ENCODE measurements around the gene CFAP46.
"Not testable (repeated sequence)": the region's sequence is repeated elsewhere in the genome, so short reads cannot be mapped to it uniquely, and the experiment has no call there.

The CFAP46 gene

DNA sequence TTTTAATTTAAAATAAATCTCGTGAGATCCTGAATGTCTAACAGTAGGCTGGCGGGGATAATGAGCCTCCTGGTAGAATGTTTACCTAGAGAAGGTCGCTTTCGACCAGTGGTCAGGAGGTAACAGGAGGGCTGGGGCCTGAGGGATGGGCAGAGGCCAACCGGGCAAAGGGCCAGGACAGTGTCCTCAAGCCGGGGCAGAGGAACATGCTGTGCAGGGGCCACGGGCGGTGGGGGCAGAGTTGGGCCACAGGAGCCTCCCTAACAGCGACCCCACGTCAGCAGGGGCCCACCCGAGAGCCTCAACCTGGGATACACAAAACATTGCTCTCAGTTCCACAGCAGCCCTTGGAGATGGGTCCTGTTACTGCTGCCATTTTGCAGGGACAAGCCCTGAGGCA is 14.5 kb downstream of the CFAP46 start:
- no peak for DNase-seq (ENCODE audit: low read depth in 2 of 2)

DNA sequence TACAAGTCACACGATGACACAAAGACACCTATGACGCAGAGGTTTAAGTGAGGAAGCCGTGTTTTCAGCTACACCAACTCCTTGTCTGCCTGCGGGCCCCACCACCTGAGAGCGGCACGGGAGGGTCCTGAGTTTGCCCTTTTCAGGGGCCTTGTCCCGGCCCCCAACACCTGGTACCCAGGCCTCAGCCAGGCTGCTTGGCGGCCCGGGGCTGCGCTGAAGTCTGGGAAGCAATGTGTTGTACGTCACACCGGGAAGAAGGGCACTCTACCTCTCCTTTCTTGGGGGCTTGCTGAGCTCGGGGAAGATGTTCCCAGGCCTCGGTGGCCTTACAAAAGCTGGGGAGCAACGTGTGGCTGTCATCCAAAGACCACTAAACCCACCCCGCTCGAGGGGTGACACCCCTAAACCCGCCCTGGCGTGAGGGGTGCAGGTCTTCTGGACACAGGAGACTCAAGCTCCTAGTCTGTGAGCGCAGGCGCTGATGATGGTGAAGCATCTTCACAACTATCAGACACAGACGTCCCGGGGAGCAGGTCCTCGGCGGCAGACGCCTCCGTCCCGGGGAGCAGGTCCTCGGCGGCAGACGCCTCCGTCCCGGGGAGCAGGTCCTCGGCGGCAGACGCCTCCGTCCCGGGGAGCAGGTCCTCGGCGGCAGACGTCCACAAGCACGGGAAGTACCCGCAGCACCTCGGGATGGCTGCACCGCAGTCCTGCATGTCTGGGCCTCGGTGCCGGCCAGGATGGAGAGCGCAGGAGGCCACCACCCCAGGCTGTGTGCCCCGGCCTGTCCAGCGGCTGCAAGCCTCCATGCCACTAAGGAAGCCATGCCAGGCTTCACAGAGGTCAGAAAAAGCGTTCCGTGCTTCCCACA is 15.4 kb downstream of the CFAP46 start:
- no peak for DNase-seq (ENCODE audit: low read depth in 2 of 2)

DNA sequence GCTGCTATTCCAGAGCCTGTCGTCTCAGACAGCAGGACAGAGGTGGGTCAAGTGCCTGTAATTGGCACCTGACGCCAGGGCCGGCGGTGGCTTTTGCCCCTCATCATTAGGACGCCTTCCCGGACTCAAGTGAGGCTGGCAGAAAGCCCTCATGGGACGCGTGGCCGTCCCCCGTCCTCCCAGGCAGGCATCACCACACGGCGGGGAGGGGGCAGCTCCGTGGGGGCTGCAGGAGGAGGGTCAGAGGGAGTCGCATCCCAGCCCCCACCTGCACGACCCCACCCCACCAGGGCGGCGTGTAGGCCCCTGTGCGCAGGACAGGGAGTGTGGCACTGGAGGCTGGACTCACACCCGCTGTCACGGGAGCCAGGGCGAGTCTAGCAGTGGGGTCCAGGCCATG is 16.3 kb downstream of the CFAP46 start:
- DNase-seq (ENCODE audit: low read depth in 2 of 2): no peak

DNA sequence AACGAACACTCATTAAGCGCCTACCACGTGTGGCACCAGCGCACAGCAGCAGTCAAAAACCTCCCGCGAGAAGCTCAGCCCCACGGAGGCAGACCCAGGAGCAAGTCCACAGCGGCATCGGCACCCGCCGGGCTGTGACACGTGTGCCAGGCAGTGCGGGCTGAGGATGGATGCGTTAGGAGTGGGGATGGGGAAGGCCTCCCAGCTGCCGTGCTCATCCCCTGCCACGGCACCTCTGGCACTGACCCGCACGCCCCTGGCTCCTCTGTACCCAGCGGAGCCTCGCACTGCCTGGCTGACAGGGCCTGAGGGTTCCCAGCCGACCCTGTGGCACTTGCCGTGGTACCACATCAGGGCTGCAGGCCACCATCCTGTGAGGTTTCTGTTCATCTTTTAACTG is 16.8 kb downstream of the CFAP46 start:
- no peak for DNase-seq (ENCODE audit: low read depth in 2 of 2)

DNA sequence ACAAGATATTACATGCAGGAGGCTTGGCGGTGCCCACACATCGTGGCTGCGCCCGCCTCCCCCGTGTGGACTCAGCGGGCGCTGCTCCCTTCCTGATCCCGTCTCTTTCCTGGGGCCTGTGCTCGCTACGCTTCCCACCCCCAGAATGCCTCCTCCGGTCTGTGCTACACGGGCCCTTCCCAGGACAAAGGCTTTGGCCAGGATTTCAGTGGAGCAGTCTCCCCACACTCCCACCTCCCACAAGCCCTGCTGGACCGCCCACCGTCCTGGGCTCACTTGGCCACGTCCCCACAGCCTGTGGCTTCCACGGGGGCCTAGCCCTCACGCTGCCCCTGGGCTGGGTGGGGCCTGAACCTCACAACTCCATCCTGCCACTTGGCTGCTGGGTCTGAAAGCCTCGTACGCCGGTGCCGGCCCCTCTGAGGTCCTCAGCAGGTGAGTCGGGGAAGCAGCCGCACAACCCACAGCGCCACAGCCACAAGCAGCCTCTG is 17.3 kb downstream of the CFAP46 start:
- no peak for DNase-seq (ENCODE audit: low read depth in 2 of 2)

DNA sequence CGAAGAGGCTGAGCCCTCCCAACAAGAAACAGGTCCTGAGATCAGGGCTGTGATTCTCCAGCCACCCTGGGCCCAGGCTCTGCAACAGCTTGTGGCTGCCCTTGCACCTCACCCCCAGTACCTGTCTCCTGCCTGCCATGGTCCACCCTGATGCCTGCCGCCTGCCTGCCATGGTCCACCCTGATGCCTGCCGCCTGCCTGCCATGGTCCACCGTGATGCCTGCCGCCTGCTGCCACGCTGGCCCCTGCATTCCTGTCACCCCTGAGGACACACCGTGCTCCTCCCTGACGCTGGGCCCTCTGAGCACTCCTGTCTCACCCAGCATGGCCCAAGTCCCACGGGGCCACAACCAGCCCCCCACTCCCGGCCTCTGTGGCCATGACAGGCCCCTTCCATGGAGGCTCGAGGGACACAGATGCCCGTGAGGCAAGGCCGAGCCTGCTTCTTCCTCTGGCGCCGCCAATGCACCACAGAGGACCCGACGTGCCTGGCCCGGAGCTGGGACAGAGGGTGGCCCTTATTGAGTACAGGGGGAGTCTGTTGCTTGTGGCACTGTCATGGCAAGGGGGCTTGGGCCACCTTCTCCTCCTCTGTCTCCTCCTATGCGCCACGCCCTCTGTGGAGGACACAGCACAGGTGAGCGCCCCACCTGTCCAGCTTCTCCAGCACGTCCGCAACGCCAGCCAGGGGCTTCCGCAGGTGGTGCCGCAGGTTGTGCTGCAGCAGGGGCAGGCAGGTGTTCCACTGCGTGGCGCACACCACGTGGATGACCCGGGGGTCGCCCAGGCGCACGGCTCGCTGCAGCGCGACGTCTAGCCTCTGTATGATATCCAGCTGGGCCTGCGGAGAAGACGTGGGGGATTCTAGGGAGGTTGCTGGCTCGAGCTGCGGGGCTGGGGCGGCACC is 18.1 kb downstream of the CFAP46 start:
- no peak for DNase-seq (ENCODE audit: low read depth in 2 of 2)

DNA sequence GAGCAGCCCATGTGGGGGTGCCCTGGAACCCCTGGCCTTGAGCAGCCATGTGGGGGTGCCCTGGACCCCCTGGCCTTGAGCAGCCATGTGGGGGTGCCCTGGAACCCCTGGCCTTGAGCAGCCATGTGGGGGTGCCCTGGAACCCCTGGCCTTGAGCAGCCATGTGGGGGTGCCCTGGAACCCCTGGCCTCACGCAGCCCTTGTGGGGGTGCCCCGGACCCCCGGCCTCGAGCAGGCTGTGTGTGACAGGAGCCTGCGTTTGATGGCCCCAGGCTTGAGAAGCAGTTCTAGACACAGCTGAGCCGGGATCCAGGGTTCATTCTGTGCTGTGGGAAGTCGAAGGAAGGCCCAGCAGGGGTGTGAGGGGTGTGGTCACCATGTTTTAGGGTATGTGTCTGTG is 19.0 kb downstream of the CFAP46 start:
- not testable (repeated sequence) for DNase-seq (ENCODE audit: low read depth in 2 of 2)

DNA sequence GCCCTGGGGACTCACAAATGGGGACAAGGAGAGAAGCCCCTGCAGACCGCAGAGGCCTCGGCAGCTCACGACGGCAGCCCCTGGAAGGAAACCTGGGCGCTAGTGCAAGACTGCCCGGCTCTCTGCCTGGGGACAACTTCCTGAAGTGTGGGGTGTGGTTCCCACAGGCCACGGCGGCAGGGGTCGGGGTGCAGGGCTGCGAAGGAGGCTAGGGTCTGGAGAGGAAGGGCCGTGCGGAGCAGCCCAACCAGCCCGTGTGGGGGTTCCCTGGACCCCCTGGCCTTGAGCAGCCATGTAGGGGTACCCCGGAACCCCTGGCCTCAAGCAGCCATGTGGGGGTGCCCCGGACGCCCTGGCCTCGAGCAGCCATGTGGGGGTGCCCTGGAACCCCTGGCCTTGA is 19.5 kb downstream of the CFAP46 start:
- no peak for DNase-seq (ENCODE audit: low read depth in 2 of 2)

DNA sequence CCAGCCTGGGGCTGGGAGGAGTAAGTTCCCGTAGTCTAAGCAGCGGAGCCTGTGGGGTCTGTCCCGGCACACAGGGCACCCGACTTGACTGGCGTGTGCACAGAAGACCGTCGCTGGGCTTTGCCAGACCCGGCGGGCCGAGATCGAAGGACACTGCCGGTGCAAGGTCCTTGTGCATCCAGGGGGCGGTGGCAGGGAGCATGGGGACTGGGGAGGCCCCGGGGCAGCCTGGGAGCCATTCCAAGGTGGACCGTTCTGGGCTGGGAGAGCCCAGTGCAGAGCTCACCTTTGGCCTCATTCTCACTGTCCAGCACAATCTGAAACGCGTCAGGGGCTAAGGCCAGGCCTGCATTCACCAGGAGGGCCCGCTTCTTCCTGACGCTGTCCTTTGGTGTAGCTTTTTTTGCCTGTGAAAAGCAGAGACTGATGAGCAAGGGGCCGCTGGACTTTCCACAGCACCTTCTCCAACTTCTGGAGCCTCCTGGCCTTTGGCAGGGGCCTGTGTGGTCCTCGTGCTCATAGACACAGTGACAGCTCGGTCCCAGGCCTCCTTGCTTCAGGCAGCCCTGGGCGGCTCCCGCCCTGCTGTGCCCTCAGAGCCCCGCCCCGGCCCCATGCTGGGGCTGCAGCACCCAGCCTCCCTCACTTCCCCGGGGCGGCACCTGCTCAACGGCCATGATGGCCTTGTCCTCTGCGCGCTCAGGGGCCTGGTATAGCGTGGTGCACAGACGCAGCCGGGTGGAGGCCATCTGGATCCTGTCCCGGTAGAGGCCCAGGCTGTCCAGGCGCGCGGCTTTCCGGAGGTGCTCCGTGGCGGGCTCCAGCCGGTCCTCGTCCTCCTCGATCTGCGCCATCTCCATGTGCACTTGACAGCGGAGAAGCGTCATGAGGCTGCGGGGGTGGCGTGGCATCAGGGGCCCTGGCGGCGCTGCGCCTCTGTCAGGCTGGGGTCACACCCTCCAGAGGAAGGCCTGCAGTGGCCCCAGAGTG is 20.3 kb downstream of the CFAP46 start:
- DNase-seq (ENCODE audit: low read depth in 2 of 2): no peak

DNA sequence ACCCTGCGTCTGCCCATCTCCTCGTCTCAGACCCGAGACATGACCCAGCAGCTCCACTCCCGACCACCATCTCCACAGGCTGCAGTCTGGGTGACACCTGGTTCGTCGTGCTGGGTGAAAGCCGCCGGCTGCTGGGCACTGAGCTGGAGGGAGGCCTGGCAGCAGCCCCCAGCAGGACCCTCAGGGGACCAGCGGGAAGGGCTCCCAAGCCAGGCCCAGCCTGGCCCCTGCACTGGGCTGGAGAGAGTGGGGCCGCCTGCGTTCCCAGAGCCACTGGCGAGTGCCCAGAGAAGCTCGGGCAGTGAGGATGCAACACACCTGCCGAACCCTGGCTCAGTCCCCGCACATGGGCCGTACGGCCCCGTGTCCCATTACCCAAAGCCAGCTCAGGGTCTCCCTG is 21.3 kb downstream of the CFAP46 start:
- DNase-seq (ENCODE audit: low read depth in 2 of 2): no peak

DNA sequence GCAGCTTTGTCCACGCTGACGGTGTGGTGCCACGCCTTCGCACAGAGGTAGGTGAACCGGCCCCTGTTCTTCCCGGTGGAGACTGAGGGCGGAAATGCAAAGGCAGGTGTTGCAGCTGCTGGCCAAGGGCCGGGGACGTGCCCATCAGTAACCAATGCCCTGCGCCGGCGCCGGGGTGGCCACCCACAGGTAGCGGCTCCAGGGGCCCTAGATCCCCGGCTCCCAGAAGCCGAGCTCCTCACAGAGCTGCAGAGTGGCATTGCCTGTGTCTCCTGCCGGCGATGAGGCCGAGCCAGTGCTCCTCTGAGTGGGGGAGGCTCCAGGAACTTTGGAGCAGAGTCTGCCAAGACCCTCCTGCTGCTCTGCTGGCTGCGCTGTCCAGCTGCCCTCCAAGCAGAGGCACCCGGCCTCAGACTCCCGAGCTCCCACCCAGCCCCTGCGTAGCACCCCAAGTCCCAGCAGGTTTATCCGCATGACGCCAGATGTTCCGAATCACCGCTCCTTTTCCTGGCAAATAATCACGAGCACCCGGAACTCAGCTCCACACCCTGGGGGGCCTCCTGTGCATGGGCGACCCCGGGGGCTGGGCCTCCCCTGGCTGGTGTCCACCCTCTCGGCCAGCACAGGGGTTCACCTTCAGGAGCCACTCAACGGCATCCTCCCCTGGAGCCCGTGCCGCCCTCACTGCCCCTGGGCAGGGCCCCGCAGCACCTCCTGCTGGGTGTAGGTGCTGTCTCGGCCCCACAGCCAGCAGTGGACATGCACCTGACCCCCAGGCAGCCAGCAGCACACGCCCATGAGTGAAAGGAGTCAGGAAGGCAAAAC is 22.1 kb downstream of the CFAP46 start:
- DNase-seq (ENCODE audit: low read depth in 2 of 2): no peak

DNA sequence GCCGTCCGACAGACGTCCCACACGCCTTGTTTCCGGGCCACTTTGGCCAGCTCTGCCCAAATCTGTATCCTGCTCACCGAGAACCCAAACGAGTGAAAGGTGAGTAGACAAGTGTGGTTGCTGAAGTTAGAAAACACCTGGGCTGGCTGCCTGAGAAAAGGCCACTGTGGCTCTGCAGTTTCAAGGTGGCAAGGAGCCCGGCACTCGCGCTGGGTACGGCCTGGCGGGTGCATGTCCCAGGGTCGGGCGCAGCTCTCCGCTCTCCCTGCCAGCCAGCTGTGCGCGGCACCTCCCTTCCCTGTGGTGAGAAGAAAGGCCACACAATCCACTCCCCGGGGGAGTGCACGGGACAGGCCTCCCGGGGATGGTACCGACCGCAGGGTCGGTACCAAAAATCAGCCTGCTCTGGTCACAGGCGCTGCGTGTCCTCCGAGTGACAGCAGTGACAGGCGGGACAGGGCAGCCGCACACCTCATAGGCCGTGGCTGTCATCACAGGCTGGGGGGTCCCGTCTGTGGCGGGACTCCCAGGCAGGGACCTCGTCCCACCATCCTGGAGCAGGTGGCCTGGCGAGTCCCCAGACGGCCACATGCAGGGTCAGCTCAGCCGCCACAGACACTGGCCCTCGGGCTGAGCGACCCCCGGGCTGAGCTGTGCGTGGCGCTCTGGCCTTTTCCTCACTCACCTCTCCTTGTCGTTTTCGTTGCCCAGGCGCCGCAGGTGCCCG is 22.8 kb downstream of the CFAP46 start:
- no peak for DNase-seq (ENCODE audit: low read depth in 2 of 2)

DNA sequence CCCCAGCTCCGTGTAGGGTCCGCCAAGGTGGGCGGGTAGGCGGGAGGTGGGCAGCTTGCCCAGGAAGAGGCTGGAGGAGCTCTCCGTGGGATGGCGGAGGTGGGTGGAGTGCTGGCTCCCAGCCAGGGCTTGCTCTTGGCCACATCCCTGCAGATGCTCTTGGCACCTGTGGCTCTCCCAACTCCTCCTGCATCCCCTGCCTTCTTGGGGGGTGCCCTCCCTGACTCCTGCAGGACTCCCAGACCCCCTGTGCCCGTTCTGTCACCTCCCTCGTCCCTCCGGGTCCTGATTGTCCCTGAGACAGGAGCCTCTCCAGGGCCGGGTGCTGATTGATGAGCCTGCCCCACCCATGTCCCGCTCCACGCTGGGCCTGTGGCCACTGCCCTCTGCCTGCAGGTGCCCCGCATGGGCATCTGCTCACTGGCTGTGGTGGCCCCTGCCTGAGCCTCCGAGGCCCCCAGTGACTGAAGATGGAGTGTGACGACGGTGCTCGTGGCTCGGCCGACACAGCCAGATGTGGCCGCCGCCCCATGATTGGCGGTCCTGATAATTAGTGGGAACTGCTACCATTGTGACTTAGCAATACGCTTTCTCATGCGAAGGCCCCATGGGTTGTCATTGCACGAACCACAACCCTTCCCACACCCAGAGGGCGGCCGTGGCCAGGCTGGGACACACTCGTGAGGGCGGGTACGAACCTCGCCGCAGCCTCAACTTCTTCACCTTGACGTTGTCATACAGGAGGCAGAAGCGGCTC is 23.6 kb downstream of the CFAP46 start:
- DNase-seq (ENCODE audit: low read depth in 2 of 2): no peak

DNA sequence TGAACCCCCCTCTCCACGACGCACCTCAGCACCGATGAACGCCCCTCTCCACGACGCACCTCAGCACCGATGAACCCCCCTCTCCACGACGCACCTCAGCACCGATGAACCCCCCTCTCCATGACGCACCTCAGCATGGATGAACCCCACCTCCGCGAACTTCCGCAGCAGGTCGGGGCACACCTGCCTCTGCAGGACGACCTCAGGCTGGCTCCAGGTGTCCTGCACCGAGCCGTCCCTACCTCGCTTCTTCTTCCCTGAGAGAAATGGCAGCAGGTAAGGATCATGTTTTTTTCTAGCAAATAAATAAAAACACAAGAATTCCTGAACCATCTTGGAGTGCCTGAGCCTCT is 24.1 kb downstream of the CFAP46 start:
- DNase-seq (ENCODE audit: low read depth in 2 of 2): no peak

DNA sequence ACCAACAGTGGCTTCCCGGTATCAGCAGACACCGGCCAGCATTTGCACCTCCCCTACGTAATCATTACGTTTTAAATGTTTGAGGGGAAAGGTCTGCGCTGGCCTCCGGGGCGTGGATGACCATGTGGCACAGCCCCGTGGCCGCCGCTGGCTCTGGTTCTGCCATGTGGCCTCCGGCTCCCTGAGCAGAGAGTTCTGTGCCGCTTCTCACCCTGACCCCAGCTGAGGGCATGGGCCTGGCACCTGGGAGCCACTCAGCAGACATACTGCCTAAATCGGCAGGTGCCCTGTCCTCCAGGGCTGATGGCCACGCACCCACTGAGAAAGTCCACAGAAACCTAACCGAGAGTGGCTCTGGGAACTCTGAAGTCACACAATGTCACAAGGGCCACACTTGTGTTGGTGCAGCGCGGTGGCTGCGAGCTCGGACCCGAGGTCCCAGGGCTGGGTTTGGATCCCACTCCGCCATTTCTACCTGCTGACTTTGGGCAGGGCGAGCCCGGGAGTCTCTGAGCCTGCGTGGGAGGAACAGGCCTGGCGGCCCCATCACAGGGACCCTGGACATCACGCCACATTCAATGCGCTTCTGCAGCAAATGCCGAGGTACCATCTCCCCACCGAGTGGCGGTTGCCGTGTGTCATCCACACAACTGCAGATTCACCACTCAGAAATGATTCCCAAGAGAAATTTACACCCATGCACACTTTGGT is 25.3 kb downstream of the CFAP46 start:
- DNase-seq (ENCODE audit: low read depth in 2 of 2): no peak

DNA sequence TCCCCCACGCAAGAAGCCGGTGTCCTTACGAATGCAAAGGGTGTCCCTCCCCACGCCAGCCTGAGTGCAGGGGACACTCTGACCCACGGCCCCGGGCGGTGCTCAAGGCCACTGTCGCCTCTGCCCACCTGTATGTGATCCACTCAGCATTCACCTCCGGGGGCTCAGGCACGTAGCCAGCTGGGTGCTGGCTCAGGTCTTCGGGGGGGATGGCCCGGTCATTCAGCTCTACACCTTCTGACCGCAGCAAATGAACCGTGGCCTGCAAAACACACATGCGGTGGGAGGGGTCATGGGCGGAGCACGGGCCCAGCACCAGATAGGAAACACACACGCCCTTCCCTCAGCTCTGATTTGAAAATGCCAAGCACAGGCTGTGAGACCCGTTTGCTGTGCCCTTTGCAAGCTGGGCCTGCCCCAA is 25.9 kb downstream of the CFAP46 start:
- no peak for DNase-seq (ENCODE audit: low read depth in 2 of 2)

DNA sequence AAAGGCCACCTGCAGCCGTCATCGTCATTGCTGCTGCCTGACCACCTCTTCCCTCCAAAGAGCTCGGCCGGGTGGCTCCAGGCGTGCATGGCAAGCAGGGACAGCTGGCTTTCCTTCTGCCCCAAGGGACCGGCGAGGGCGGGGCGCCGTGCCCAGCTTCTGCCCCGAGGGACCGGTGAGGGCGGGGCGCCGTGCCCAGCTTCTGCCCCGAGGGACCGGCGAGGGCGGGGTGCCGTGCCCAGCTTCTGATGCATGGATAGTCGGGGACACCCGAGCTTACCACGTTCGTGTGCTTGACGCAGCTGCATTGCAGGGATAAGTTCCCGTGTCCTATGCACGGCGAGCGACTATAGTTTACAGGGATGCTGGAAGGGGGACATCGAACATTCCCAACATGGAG is 27.0 kb downstream of the CFAP46 start:
- no peak for DNase-seq (ENCODE audit: low read depth in 2 of 2)

DNA sequence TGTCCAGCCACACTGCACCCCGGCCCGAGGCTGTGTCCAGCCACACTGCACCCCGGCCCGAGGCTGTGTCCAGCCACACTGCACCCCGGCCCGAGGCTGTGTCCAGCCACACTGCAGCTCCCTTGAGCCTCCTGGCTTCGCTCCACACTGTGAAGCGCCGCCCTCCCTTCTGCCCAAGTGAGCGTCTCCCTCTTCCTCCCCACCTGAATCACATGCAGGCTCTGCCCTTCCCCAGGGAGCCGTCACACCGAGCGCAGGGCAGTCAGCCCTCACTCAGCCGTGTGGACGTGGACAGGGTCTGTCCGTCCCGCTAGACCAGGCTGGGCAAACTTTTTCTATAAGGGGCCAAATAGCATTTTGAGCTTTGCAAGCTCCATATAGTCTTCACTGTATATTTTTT is 27.6 kb downstream of the CFAP46 start:
- no peak for DNase-seq (ENCODE audit: low read depth in 2 of 2)

Data from stimulated activated CD4-positive, alpha-beta T cell treated with anti-CD3 and anti-CD28 coated beads, Interleukin-1b, Interleukin-23, amount 100 ng/mL, for 4 hours (primary cell).